Activated naive CD4-positive, alpha-beta T cell (primary cell): ENCODE measurements around the gene PRKX.
"Not testable (repeated sequence)": the region's sequence is repeated elsewhere in the genome, so short reads cannot be mapped to it uniquely, and the experiment has no call there.

Experiments
- DNase-seq, 4 experiments: peaks; one replicate each; lab custom pipeline; 2025; lab: John Stamatoyannopoulos, UW

Gene PRKX

GRCh38 chrX:3713225-3713936 lies at the start of gene PRKX:
TSS of gene PRKX (minus strand) at chrX:3713649. CDS start at chrX:3713253, 396 bp downstream.
- peak in 3 of 4 experiments; percentile 41 to 77 (median 44) for DNase-seq

GRCh38 chrX:3763111-3763510 lies 49.7 kb upstream of the PRKX start:
- no peak for DNase-seq

- no peak for DNase-seq
Measured at GRCh38 chrX:3757510-3758025, 44.1 kb upstream of the PRKX start.

- DNase-seq = no peak
Measured at GRCh38 chrX:3748052-3748559, 34.7 kb upstream of the PRKX start.

- DNase-seq = no peak
Measured at GRCh38 chrX:3743801-3744439, 30.5 kb upstream of the PRKX start.

GRCh38 chrX:3740946-3741345 lies 27.5 kb upstream of the PRKX start:
- DNase-seq = not testable (repeated sequence)

GRCh38 chrX:3738509-3738908 lies 25.1 kb upstream of the PRKX start:
- no peak for DNase-seq

GRCh38 chrX:3736536-3736935 lies 23.1 kb upstream of the PRKX start:
- DNase-seq = not testable (repeated sequence)

GRCh38 chrX:3735891-3736290 lies 22.4 kb upstream of the PRKX start:
- not testable (repeated sequence) for DNase-seq

GRCh38 chrX:3734456-3734855 lies 21.0 kb upstream of the PRKX start:
- not testable (repeated sequence) for DNase-seq

- DNase-seq = no peak
Measured at GRCh38 chrX:3733043-3733430, 19.6 kb upstream of the PRKX start.

- not testable (repeated sequence) for DNase-seq
Measured at GRCh38 chrX:3732326-3733042, 19.0 kb upstream of the PRKX start.

- no peak for DNase-seq
Measured at GRCh38 chrX:3728454-3728853, 15.0 kb upstream of the PRKX start.

GRCh38 chrX:3723460-3723859 lies 10.0 kb upstream of the PRKX start:
- DNase-seq = not testable (repeated sequence)

- no peak for DNase-seq
Measured at GRCh38 chrX:3717742-3718420, 4.4 kb upstream of the PRKX start.

GRCh38 chrX:3715921-3716320 lies 2.5 kb upstream of the PRKX start:
- DNase-seq = no peak

GRCh38 chrX:3714706-3715479 lies 1.4 kb upstream of the PRKX start:
- not testable (repeated sequence) for DNase-seq

GRCh38 chrX:3713937-3714434 lies 537 bp upstream of the PRKX start:
- no peak for DNase-seq

GRCh38 chrX:3712870-3713224 lies 602 bp downstream of the PRKX start:
- peak in 1 of 4 experiments; percentile 0 for DNase-seq

- DNase-seq = no peak
Measured at GRCh38 chrX:3712051-3712869, 1.2 kb downstream of the PRKX start.
